GM12878 (cell line): ENCODE results near the gene TMEM181. TPM values are rescaled to one million over a fixed set of nuclear protein-coding genes. Genes with fewer than 3 reads are reported as not detected.

Source experiments
- BHLHE40 ChIP-seq, 2 experiments: fragments of 450-650 bp in 1 of 2; IDR thresholded peaks; 2 replicates each; pipeline ENCODE4 v1.6.1; 2011 to 2017; ENCODE audit warnings: low read depth in 2 of 2, borderline replicate concordance in 1 of 2, improper control_type of control experiment in 1 of 2, low read length in 1 of 2, mild to moderate bottlenecking in 1 of 2
- BRCA1 ChIP-seq: IDR thresholded peaks from 2 replicates; pipeline ENCODE4 v1.6.1; 2011; ENCODE audit warnings: low read depth, low read length, improper control_type of control experiment
- CHD2 ChIP-seq: IDR thresholded peaks from 2 replicates; pipeline ENCODE4 v1.6.1; 2011; ENCODE audit warnings: low read depth, low read length, improper control_type of control experiment, borderline replicate concordance
- CREM ChIP-seq: IDR thresholded peaks from 2 replicates; pipeline ENCODE4 v1.6.1; 2014; ENCODE audit warnings: antibody characterized with exemption, low read depth
- DPF2 ChIP-seq: fragments of 450-650 bp; IDR thresholded peaks from 2 replicates; pipeline ENCODE4 v1.6.1; 2017; ENCODE audit warnings: mild to moderate bottlenecking
- EGR1 ChIP-seq, 2 experiments: IDR thresholded peaks; 1 replicate in 1 of 2; 2 replicates in 1 of 2; pipeline ENCODE4 v1.6.1; 2011 to 2012; ENCODE audit warnings: low read depth in 2 of 2, low read length in 2 of 2, borderline replicate concordance in 1 of 2, mild to moderate bottlenecking in 1 of 2, moderate library complexity in 1 of 2
- EZH2 ChIP-seq: IDR thresholded peaks from 2 replicates; pipeline ENCODE4 v1.6.1; 2012; ENCODE audit warnings: low read depth, mild to moderate bottlenecking, control low read depth, inconsistent platforms, low read length, borderline replicate concordance; ENCODE audit not compliant: control insufficient read depth
- FOS ChIP-seq: IDR thresholded peaks from 3 replicates; pipeline ENCODE4 v1.6.1; 2011; ENCODE audit warnings: borderline replicate concordance; ENCODE audit not compliant: insufficient read length; ENCODE audit errors: extremely low read depth
- HDAC2 ChIP-seq: fragments of 200-600 bp; sonication (generic); IDR thresholded peaks from 2 replicates; pipeline ENCODE4 v1.6.1; 2017
- IRF4 ChIP-seq: IDR thresholded peaks from 2 replicates; pipeline ENCODE4 v1.6.1; 2011; ENCODE audit warnings: low read depth, low read length
- JUNB ChIP-seq: IDR thresholded peaks from 2 replicates; pipeline ENCODE4 v1.6.1; 2016; ENCODE audit warnings: antibody characterized with exemption, mild to moderate bottlenecking
- KAT2A ChIP-seq: conservative IDR thresholded peaks from 2 replicates; pipeline ENCODE4 v1.6.1; 2011; ENCODE audit warnings: low read depth, low read length; ENCODE audit not compliant: control insufficient read depth
- MTA2 ChIP-seq: fragments of 450-650 bp; IDR thresholded peaks from 2 replicates; pipeline ENCODE4 v1.6.1; 2016; ENCODE audit warnings: low read depth, mild to moderate bottlenecking, moderate library complexity
- MXI1 ChIP-seq: fragments of 150-350 bp; IDR thresholded peaks from 2 replicates; pipeline ENCODE4 v1.6.1; 2011; ENCODE audit warnings: low read depth, mild to moderate bottlenecking, inconsistent platforms, low read length, improper control_type of control experiment
- MYC ChIP-seq: IDR thresholded peaks from 2 replicates; pipeline ENCODE4 v1.6.1; 2011; ENCODE audit warnings: mild to moderate bottlenecking, low read length, moderate library complexity, inconsistent platforms; ENCODE audit not compliant: insufficient read depth, insufficient replicate concordance, insufficient read length, severe bottlenecking
- NR2C2 ChIP-seq: IDR thresholded peaks from 2 replicates; pipeline ENCODE4 v1.6.1; 2011; ENCODE audit warnings: borderline replicate concordance, low read depth; ENCODE audit not compliant: control insufficient read depth, insufficient read length
- PML ChIP-seq: IDR thresholded peaks from 2 replicates; pipeline ENCODE4 v1.6.1; 2012; ENCODE audit warnings: low read length, inconsistent platforms
- POLR2AphosphoS2 ChIP-seq: IDR thresholded peaks from 2 replicates; pipeline ENCODE4 v1.6.1; 2011; ENCODE audit warnings: low read depth, mild to moderate bottlenecking, low read length, improper control_type of control experiment, moderate library complexity
- RUNX3 ChIP-seq: IDR thresholded peaks from 2 replicates; pipeline ENCODE4 v1.6.1; 2012; ENCODE audit warnings: low read length, inconsistent platforms
- SREBF1 ChIP-seq: IDR thresholded peaks from 2 replicates; pipeline ENCODE4 v1.6.1; 2012; ENCODE audit warnings: mild to moderate bottlenecking, low read length
- TARDBP ChIP-seq: IDR thresholded peaks from 2 replicates; pipeline ENCODE4 v1.6.1; 2016; ENCODE audit warnings: borderline replicate concordance
- polyA plus RNA-seq, 11 experiments: library from polyadenylated mRNA; depleted of rRNA in 4 of 11; unstranded in 6 of 11; stranded (reverse) in 5 of 11; fragments of >200 nt; fragmentation: Nextera tagmentation in 4 of 11; fragmentation: Illumina TruSeq in 1 of 11; extraction: Ambion mirVana in 4 of 11; extraction: Trizol in 1 of 11; gene quantifications; 1 replicate in 1 of 11; 2 replicates in 10 of 11; pipeline versions ENCODE4 v1.2.1 to v1.2.3, GENCODE V29; 2011 to 2016; ENCODE audit warnings: inconsistent platforms in 2 of 11, missing spikeins in 2 of 11, low read depth in 1 of 11
- total RNA-seq, 4 experiments: library from RNA; depleted of rRNA in 3 of 4; stranded (reverse); fragments of >200 nt in 3 of 4; fragmentation: Illumina TruSeq in 1 of 4; extraction: Trizol in 1 of 4; gene quantifications; 2 replicates each; pipeline versions ENCODE4 v1.2.1 to v1.2.3, GENCODE V29; 2013 to 2021
- TF ChIP-seq, protein P1 (sequence below): fragments of 450-650 bp; IDR thresholded peaks from 2 replicates; pipeline ENCODE4 v1.6.1; 2017; ENCODE audit warnings: mild to moderate bottlenecking
- TF ChIP-seq, protein P2 (sequence below): fragments of 450-650 bp; IDR thresholded peaks from 2 replicates; pipeline ENCODE4 v1.6.1; 2017; ENCODE audit warnings: mild to moderate bottlenecking, low read depth, inconsistent platforms; ENCODE audit not compliant: poor library complexity, severe bottlenecking
- TF ChIP-seq, protein P3 (sequence below): fragments of 450-650 bp; IDR thresholded peaks from 2 replicates; pipeline ENCODE4 v1.6.1; 2018; ENCODE audit warnings: mild to moderate bottlenecking, low read depth, moderate library complexity; ENCODE audit not compliant: partially characterized antibody

Gene TMEM181
- total and polyA plus RNA-seq, 10 of the 15 experiments (the other 5 are each of a cell fraction or from before 2014, with no cell fraction given) = 1.5 to 7.9 (median 5.2) TPM

DNA sequence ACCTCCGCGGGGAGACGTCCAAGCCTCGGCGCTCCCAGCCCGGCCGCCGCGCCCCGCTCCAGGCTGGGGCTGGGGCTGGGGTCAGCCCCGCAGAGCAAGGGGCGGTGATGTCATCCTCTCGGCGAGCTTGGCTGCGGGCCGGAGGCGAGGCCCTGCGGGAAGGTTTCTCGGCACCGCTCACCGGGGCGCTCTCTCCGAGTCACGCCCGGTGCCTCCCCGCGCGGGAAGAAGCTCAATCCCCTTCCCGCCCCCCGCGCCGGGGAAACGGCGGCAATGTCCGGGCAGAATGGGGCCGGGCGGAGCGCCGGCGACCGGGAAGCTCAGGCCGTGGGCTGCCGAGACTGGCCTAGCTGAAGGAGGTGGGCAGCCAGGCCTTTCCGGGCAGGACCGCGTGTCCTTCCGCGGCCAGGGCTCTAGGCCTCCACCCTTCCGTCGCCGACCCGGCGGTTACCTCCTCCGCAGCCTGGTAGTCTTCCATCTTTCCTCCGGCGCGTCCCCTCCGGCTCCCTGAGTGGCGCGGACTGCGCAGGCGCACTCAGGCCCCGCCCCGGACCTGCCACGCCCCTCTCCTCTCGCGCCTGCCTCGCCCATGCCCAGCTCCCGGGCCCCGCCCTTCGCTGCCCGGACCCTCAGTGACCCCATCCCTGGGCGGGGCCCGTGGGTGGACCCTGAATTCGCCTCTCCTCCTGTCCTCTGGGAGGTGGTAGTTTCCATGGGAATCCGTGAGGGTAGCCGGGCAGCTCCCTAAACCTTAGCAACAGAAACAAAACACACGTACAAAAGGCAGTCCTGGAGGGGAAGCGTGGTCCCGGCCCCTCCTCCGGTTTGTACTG is 84.6 kb downstream of the TMEM181 start, which contains the start of gene DYNLT1 (continued):
- TF ChIP-seq PML (peak; percentile 60; the same call in 1 of the 2 replicates), TARDBP (no peak), NR2C2 (no peak), FOS (no peak), MYC (no peak), POLR2AphosphoS2 (peak; percentile 73; the same call in 1 of the 2 replicates), HDAC2 (no peak), DPF2 (peak; percentile 9), EGR1 (IDR thresholded peaks at IDR 0.05; ENCODE audit: borderline replicate concordance in 1 of 2, low read depth in 2 of 2, low read length in 2 of 2) (peak in 1 of 2 experiments; percentile 13; a peak in 1 of 3 replicates), EZH2 (no peak), CREM (no peak), BRCA1 (no peak), IRF4 (no peak), KAT2A (no peak), RUNX3 (0 out of 2 replicates have a peak, but pooled peaks have one; percentile 6), MXI1 (peak; percentile 79; the same call in 1 of the 2 replicates), JUNB (no peak), CHD2 (no peak), BHLHE40 (IDR thresholded peaks at IDR 0.05; ENCODE audit: borderline replicate concordance in 1 of 2, low read depth in 2 of 2, low read length in 1 of 2) (0 out of 4 replicates have a peak, but pooled peaks of 1 of the 2 experiments have one; percentile 9), SREBF1 (no peak), MTA2 (no peak; the same call in 1 of the 2 replicates)
- TF ChIP-seq, protein P1, sequence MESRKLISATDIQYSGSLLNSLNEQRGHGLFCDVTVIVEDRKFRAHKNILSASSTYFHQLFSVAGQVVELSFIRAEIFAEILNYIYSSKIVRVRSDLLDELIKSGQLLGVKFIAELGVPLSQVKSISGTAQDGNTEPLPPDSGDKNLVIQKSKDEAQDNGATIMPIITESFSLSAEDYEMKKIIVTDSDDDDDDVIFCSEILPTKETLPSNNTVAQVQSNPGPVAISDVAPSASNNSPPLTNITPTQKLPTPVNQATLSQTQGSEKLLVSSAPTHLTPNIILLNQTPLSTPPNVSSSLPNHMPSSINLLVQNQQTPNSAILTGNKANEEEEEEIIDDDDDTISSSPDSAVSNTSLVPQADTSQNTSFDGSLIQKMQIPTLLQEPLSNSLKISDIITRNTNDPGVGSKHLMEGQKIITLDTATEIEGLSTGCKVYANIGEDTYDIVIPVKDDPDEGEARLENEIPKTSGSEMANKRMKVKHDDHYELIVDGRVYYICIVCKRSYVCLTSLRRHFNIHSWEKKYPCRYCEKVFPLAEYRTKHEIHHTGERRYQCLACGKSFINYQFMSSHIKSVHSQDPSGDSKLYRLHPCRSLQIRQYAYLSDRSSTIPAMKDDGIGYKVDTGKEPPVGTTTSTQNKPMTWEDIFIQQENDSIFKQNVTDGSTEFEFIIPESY = no peak
- TF ChIP-seq, protein P2, sequence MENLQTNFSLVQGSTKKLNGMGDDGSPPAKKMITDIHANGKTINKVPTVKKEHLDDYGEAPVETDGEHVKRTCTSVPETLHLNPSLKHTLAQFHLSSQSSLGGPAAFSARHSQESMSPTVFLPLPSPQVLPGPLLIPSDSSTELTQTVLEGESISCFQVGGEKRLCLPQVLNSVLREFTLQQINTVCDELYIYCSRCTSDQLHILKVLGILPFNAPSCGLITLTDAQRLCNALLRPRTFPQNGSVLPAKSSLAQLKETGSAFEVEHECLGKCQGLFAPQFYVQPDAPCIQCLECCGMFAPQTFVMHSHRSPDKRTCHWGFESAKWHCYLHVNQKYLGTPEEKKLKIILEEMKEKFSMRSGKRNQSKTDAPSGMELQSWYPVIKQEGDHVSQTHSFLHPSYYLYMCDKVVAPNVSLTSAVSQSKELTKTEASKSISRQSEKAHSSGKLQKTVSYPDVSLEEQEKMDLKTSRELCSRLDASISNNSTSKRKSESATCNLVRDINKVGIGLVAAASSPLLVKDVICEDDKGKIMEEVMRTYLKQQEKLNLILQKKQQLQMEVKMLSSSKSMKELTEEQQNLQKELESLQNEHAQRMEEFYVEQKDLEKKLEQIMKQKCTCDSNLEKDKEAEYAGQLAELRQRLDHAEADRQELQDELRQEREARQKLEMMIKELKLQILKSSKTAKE = no peak
- TF ChIP-seq, protein P3, sequence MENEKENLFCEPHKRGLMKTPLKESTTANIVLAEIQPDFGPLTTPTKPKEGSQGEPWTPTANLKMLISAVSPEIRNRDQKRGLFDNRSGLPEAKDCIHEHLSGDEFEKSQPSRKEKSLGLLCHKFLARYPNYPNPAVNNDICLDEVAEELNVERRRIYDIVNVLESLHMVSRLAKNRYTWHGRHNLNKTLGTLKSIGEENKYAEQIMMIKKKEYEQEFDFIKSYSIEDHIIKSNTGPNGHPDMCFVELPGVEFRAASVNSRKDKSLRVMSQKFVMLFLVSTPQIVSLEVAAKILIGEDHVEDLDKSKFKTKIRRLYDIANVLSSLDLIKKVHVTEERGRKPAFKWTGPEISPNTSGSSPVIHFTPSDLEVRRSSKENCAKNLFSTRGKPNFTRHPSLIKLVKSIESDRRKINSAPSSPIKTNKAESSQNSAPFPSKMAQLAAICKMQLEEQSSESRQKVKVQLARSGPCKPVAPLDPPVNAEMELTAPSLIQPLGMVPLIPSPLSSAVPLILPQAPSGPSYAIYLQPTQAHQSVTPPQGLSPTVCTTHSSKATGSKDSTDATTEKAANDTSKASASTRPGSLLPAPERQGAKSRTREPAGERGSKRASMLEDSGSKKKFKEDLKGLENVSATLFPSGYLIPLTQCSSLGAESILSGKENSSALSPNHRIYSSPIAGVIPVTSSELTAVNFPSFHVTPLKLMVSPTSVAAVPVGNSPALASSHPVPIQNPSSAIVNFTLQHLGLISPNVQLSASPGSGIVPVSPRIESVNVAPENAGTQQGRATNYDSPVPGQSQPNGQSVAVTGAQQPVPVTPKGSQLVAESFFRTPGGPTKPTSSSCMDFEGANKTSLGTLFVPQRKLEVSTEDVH = no peak
